Stomach (tissue), 9 donors: ENCODE results near the gene KRTAP10-4. TPM values are rescaled to one million over a fixed set of nuclear protein-coding genes. Genes with fewer than 3 reads are reported as not detected.

Experiments
- DNase-seq, 2 donors: peaks; one replicate each; pipeline versions ENCODE4 v3.0.0 to v3.0.0-alpha.2; 2013 to 2019
- H3K27ac ChIP-seq, 5 donors: fragments of 200-600 bp in 4 of 5; sonication (generic) in 4 of 5; one replicate each; pipeline ENCODE4 v1.5.1; 2013 to 2019; ENCODE audit warnings: mild to moderate bottlenecking in 1 of 5, moderate library complexity in 1 of 5
- H3K27me3 ChIP-seq, 3 donors: fragments of 200-600 bp; sonication (generic); one replicate each; pipeline ENCODE4 v1.5.1; 2017 to 2019; ENCODE audit warnings: mixed run types in 1 of 3
- H3K36me3 ChIP-seq, 4 donors: fragments of 200-600 bp; sonication (generic); 1 replicate in 3 of 4; 2 replicates in 1 of 4; pipeline ENCODE4 v1.5.1; 2016 to 2019
- H3K4me1 ChIP-seq, 4 donors: fragments of 200-600 bp; sonication (generic); one replicate each; pipeline ENCODE4 v1.5.1; 2016 to 2019
- H3K4me3 ChIP-seq, 4 donors: fragments of 200-600 bp; sonication (generic) in 3 of 4; one replicate each; pipeline ENCODE4 v1.5.1; 2016 to 2019; ENCODE audit warnings: mild to moderate bottlenecking in 1 of 4
- H3K9me3 ChIP-seq, 4 donors: fragments of 200-600 bp; sonication (generic); one replicate each; pipeline ENCODE4 v1.5.1; 2016 to 2019
- CTCF ChIP-seq, 7 experiments: fragments of 450-650 bp in 4 of 7; fragments of 200-600 bp in 3 of 7; sonication (generic) in 3 of 7; IDR thresholded peaks; one replicate each; pipeline ENCODE4 v1.5.1; 2016 to 2019; ENCODE audit warnings: antibody characterized with exemption in 7 of 7, control low read depth in 2 of 7, mild to moderate bottlenecking in 1 of 7
- EP300 ChIP-seq: sonication (generic); formaldehyde crosslinking; IDR thresholded peaks from one replicate; pipeline ENCODE4 v1.6.1; 2017; ENCODE audit warnings: antibody characterized with exemption
- POLR2A ChIP-seq, 4 donors: fragments of 450-650 bp; IDR thresholded peaks; one replicate each; pipeline ENCODE4 v1.6.1; 2016; ENCODE audit warnings: antibody characterized with exemption in 4 of 4, control low read depth in 2 of 4, mild to moderate bottlenecking in 1 of 4, moderate library complexity in 1 of 4
- POLR2AphosphoS5 ChIP-seq, 3 donors: sonication (generic); formaldehyde crosslinking; IDR thresholded peaks; one replicate each; pipeline ENCODE4 v1.6.1; 2016; ENCODE audit warnings: antibody characterized with exemption in 3 of 3
- WGBS, 5 donors: extraction: QIAGEN DNeasy Blood & Tissue Kit in 3 of 5; methylation state at CpG; one replicate each; pipeline versions ENCODE4 v1.1.5 to v1.1.7; 2013 to 2018; 5-methylcytosine and 5-hydroxymethylcytosine counted together
- intact Hi-C: fragments of 100-400 bp; cut with DNase I; formaldehyde crosslinking; loops from one replicate; pipeline ENCODE4 v1.15.1; 2023; ENCODE audit warnings: low total_unique reads
- polyA plus RNA-seq, 3 donors: library from polyadenylated mRNA; stranded (reverse); fragments of 200-250 nt; gene quantifications; one replicate each; pipeline ENCODE4 v1.2.3, GENCODE V29; 2013
- total RNA-seq, 5 donors: library from RNA; depleted of rRNA; stranded (reverse); fragments of >200 nt; gene quantifications; one replicate each; pipeline versions ENCODE4 v1.1.0 to v1.2.3, GENCODE V29; 2014 to 2016
- donor health status: healthy with polysubstance abuse.
- donor health status: Bipolar disorder and iron deficiency.
- donor health status: healthy.

KRTAP10-4 gene
- total and polyA plus RNA-seq, 8 donors = not detected

- DNase-seq = no peak
- WGBS, 5 donors = 70 to 77% (median 73%) methylated on average over 26 to 30 of the region's 30 CpGs
- intact Hi-C loops = no loop called here
Observed at GRCh38 chr21:44531606-44532564, 41.6 kb upstream of the KRTAP10-4 start.

GRCh38 chr21:44532712-44533111 is 40.8 kb upstream of the KRTAP10-4 start:
- WGBS, 5 donors = 88 to 90% (median 89%) methylated on average over 16 of the region's 16 CpGs
- Histone ChIP-seq H3K27me3 (peaks cover 0 to 44% (median 0%) of the 10 kb centered on the region in 3 donors), H3K4me3 (no peak overlapping the region), H3K9me3 (no peaks in the 10 kb centered on the region), H3K27ac (no peak overlapping the region), H3K36me3 (no peaks in the 10 kb centered on the region), H3K4me1 (no peaks in the 10 kb centered on the region)
- no peak for DNase-seq
- TF ChIP-seq POLR2AphosphoS5 (IDR thresholded peaks at IDR 0.05) = no peak
- no peak for TF ChIP-seq EP300
- no peak for TF ChIP-seq POLR2A (IDR thresholded peaks at IDR 0.05)
- no peak for TF ChIP-seq CTCF (IDR thresholded peaks at IDR 0.05)
- intact Hi-C loops = no loop called here

More at GRCh38 chr21:44531606-44532564, 41.6 kb upstream of the KRTAP10-4 start:
- no peak for TF ChIP-seq CTCF (IDR thresholded peaks at IDR 0.05)
- TF ChIP-seq EP300 = no peak
- TF ChIP-seq POLR2A (IDR thresholded peaks at IDR 0.05) = no peak
- TF ChIP-seq POLR2AphosphoS5 (IDR thresholded peaks at IDR 0.05) = no peak
- H3K4me3 ChIP-seq = no peak overlapping the region
- H3K36me3 ChIP-seq = no peaks in the 10 kb centered on the region
- H3K4me1 ChIP-seq = no peaks in the 10 kb centered on the region
- H3K9me3 ChIP-seq = no peaks in the 10 kb centered on the region
- no peak overlapping the region for H3K27ac ChIP-seq
- peaks cover 0 to 47% (median 0%) of the 10 kb centered on the region in 3 donors for H3K27me3 ChIP-seq

GRCh38 chr21:44533121-44533890 is 40.2 kb upstream of the KRTAP10-4 start:
- Histone ChIP-seq H3K27me3 (peaks cover 0 to 50% (median 0%) of the 10 kb centered on the region in 3 donors), H3K36me3 (no peaks in the 10 kb centered on the region), H3K9me3 (no peaks in the 10 kb centered on the region), H3K4me1 (no peaks in the 10 kb centered on the region), H3K27ac (no peak overlapping the region), H3K4me3 (no peak overlapping the region)
- no peak for DNase-seq
- TF ChIP-seq EP300 (no peak), CTCF (IDR thresholded peaks at IDR 0.05) (no peak), POLR2AphosphoS5 (IDR thresholded peaks at IDR 0.05) (no peak), POLR2A (IDR thresholded peaks at IDR 0.05) (no peak)
- WGBS, 5 donors = 88 to 91% (median 90%) methylated on average over 37 of the region's 37 CpGs
- intact Hi-C loops = no loop called here

GRCh38 chr21:44533891-44534627 is 39.5 kb upstream of the KRTAP10-4 start:
- Histone ChIP-seq H3K4me1 (no peaks in the 10 kb centered on the region), H3K36me3 (no peaks in the 10 kb centered on the region), H3K27ac (no peak overlapping the region), H3K27me3 (peaks cover 0 to 56% (median 2%) of the 10 kb centered on the region in 3 donors), H3K4me3 (no peak overlapping the region), H3K9me3 (no peaks in the 10 kb centered on the region)
- 87 to 93% (median 90%) methylated on average over 15 to 21 of the region's 21 CpGs for WGBS, 5 donors
- TF ChIP-seq POLR2AphosphoS5 (IDR thresholded peaks at IDR 0.05) = no peak
- TF ChIP-seq POLR2A (IDR thresholded peaks at IDR 0.05) = no peak
- no peak for TF ChIP-seq CTCF (IDR thresholded peaks at IDR 0.05)
- TF ChIP-seq EP300 = no peak
- intact Hi-C loops = no loop called here
- DNase-seq = no peak
